Measurements from ENCODE around the gene EPS15. TPM values are rescaled to one million over a fixed set of nuclear protein-coding genes. Genes with fewer than 3 reads are reported as not detected.

EPS15 gene
- total RNA-seq, 1 experiment from 2014 or later = 26.6 TPM

GRCh38 chr1:51317798-51318197, 201.3 kb downstream of the EPS15 start:
- DNase-seq = no peak
- Histone ChIP-seq H3K36me3 (replicated peaks; ENCODE audit: control insufficient read depth, insufficient read depth, low read length) (no peaks in the 10 kb centered on the region), H3K27me3 (ENCODE audit: control insufficient read depth, insufficient read depth, low read length) (no peaks in the 10 kb centered on the region), H3K4me3 (ENCODE audit: insufficient read depth, low read depth, low read length) (no peak overlapping the region)

- Histone ChIP-seq H3K27me3 (ENCODE audit: control insufficient read depth, insufficient read depth, low read length) (no peaks in the 10 kb centered on the region), H3K4me3 (ENCODE audit: insufficient read depth, low read depth, low read length) (no peak overlapping the region), H3K36me3 (replicated peaks; ENCODE audit: control insufficient read depth, insufficient read depth, low read length) (no peaks in the 10 kb centered on the region)
- no peak for DNase-seq
These were observed 202.3 kb downstream of the EPS15 start for GRCh38 chr1:51316846-51317120.

GRCh38 chr1:51316113-51316845, 202.8 kb downstream of the EPS15 start:
- no peak for DNase-seq
- no peak overlapping the region for H3K4me3 ChIP-seq (ENCODE audit: insufficient read depth, low read depth, low read length)
- no peaks in the 10 kb centered on the region for H3K27me3 ChIP-seq (ENCODE audit: control insufficient read depth, insufficient read depth, low read length)
- H3K36me3 ChIP-seq (replicated peaks; ENCODE audit: control insufficient read depth, insufficient read depth, low read length) = no peaks in the 10 kb centered on the region

GRCh38 chr1:51314974-51315373, 204.1 kb downstream of the EPS15 start:
- no peak for DNase-seq
- no peaks in the 10 kb centered on the region for H3K27me3 ChIP-seq (ENCODE audit: control insufficient read depth, insufficient read depth, low read length)
- H3K36me3 ChIP-seq (replicated peaks; ENCODE audit: control insufficient read depth, insufficient read depth, low read length) = no peaks in the 10 kb centered on the region
- no peak overlapping the region for H3K4me3 ChIP-seq (ENCODE audit: insufficient read depth, low read depth, low read length)

DNA sequence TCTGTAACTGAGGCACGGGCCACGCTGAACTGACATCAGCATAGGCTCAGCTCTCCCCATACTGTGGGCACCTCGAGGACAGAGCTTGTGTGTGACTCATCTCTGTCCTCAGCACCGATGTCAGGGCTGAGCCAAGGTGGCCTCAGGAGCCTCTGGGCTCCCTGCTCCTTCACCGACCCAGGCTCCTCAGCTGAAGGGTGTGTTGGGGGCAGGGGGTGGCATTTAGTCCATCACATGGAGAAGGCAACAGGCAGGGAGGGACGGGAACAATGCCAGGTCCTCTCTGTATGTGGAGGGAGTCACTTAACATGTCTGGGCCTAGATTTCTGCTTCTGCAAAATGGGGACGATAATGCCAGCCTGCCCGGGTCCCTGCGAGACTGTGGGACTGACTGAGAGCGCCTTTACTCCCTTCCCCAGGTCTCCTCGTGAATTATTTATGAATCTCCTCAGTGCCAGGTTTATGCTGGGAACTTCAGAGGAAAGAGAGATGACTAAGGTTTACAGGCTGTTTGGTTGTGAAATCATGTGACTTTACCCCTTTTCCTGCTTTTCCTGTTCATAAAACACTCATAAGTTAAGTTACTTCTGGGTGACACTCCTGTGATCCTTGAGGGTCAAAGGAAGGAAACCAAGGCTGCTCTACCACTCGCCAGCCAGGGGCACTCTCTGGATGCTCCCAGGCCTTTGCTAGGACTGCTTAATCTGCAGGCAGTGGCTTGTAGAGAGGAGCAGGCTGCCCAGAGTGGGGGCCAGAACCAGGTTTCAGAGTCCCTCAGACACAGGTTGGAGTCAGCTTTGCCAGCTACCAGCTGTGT, 204.9 kb downstream of the EPS15 start:
- DNase-seq = no peak
- Histone ChIP-seq H3K36me3 (replicated peaks; ENCODE audit: control insufficient read depth, insufficient read depth, low read length) (no peaks in the 10 kb centered on the region), H3K4me3 (ENCODE audit: insufficient read depth, low read depth, low read length) (no peak overlapping the region), H3K27me3 (ENCODE audit: control insufficient read depth, insufficient read depth, low read length) (no peaks in the 10 kb centered on the region)

- no peaks in the 10 kb centered on the region for H3K27me3 ChIP-seq (ENCODE audit: control insufficient read depth, insufficient read depth, low read length)
These were observed 205.7 kb downstream of the EPS15 start for GRCh38 chr1:51313268-51313852.

DNA sequence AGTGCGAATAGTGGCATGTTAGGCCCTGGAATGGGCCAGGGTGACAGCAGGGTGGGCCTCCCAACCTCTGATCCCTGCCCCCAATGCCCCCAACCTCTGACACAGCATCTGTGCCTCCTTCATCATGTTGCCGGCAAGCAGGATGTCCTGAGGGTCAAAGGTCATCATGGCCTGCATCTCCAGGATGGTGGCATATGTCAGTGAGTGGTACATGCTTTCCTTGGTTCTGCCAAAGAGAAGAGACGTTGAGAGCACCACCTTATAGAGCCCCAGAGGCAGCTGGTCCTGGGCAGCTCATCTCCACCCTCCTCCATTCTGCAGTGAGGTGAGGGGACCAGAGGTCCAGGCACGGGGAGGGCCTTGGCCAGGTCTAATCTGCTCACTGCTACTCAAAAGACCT, 206.3 kb downstream of the EPS15 start:
- Histone ChIP-seq H3K36me3 (replicated peaks; ENCODE audit: control insufficient read depth, insufficient read depth, low read length) (no peaks in the 10 kb centered on the region), H3K4me3 (ENCODE audit: insufficient read depth, low read depth, low read length) (no peak overlapping the region), H3K27me3 (ENCODE audit: control insufficient read depth, insufficient read depth, low read length) (no peaks in the 10 kb centered on the region)
- no peak for DNase-seq

More at GRCh38 chr1:51313268-51313852, 205.7 kb downstream of the EPS15 start:
- Histone ChIP-seq H3K36me3 (replicated peaks; ENCODE audit: control insufficient read depth, insufficient read depth, low read length) (no peaks in the 10 kb centered on the region), H3K4me3 (ENCODE audit: insufficient read depth, low read depth, low read length) (no peak overlapping the region)
- DNase-seq = peak; percentile 83

- H3K27me3 ChIP-seq (ENCODE audit: control insufficient read depth, insufficient read depth, low read length) = no peaks in the 10 kb centered on the region
- no peak for DNase-seq
- no peak overlapping the region for H3K4me3 ChIP-seq (ENCODE audit: insufficient read depth, low read depth, low read length)
- H3K36me3 ChIP-seq (replicated peaks; ENCODE audit: control insufficient read depth, insufficient read depth, low read length) = no peaks in the 10 kb centered on the region
These were observed 207.2 kb downstream of the EPS15 start for GRCh38 chr1:51311826-51312225.

GRCh38 chr1:51310871-51311613, 208.0 kb downstream of the EPS15 start:
- no peaks in the 10 kb centered on the region for H3K36me3 ChIP-seq (replicated peaks; ENCODE audit: control insufficient read depth, insufficient read depth, low read length)
- peak; percentile 54 for DNase-seq
- H3K27me3 ChIP-seq (ENCODE audit: control insufficient read depth, insufficient read depth, low read length) = no peaks in the 10 kb centered on the region
- H3K4me3 ChIP-seq (ENCODE audit: insufficient read depth, low read depth, low read length) = no peak overlapping the region

GRCh38 chr1:51309291-51309690, 209.8 kb downstream of the EPS15 start:
- peak; percentile 42 for DNase-seq
- Histone ChIP-seq H3K4me3 (ENCODE audit: insufficient read depth, low read depth, low read length) (no peak overlapping the region), H3K27me3 (ENCODE audit: control insufficient read depth, insufficient read depth, low read length) (no peaks in the 10 kb centered on the region), H3K36me3 (replicated peaks; ENCODE audit: control insufficient read depth, insufficient read depth, low read length) (no peaks in the 10 kb centered on the region)

- H3K27me3 ChIP-seq (ENCODE audit: control insufficient read depth, insufficient read depth, low read length) = no peaks in the 10 kb centered on the region
- no peak for DNase-seq
- H3K4me3 ChIP-seq (ENCODE audit: insufficient read depth, low read depth, low read length) = no peak overlapping the region
- H3K36me3 ChIP-seq (replicated peaks; ENCODE audit: control insufficient read depth, insufficient read depth, low read length) = no peaks in the 10 kb centered on the region
These were observed 210.4 kb downstream of the EPS15 start for GRCh38 chr1:51308636-51309035.

DNA sequence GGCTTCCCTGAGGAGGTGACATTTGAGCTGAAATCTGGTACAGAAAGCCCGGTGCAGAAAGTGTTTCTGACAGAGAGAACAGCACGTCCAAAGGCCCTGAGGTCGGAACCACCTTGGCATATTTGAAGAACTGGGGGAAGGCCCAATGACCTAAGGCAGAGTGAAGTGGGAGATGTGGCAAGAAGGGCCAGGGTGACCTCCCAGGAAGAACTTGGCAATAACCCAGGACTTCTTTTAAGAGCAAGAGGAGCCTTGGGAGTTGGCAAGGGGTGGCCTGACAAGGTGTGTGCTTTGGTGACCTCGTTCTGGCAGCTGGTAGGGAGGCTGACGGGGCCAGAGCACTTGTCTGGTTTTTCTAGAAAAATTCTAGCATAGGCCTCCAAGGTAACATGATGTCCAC, 212.1 kb downstream of the EPS15 start:
- no peak overlapping the region for H3K4me3 ChIP-seq (ENCODE audit: insufficient read depth, low read depth, low read length)
- no peaks in the 10 kb centered on the region for H3K36me3 ChIP-seq (replicated peaks; ENCODE audit: control insufficient read depth, insufficient read depth, low read length)
- no peaks in the 10 kb centered on the region for H3K27me3 ChIP-seq (ENCODE audit: control insufficient read depth, insufficient read depth, low read length)
- DNase-seq = no peak

DNA sequence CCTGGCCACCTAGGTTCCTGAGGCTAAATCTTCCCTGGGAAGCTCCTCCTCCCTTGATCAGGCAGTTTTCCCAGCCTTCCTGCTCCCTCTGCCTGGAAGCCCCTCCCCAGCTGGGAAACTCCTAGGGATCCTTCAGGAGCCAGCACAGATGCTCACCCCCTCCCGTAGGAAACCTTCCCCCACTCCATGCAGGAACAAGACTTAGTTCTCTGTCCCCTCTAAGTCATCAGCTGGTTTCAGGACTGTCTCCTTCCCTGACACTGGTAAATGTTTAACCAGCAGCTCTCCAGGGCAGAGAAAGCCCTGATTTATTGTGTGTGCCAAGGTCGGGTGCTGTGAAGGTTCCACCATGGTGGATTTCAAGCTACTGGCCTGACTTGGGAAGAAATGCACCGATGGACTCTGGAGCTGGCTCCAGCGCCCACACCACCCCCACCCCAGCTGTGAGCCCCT, 213.7 kb downstream of the EPS15 start:
- Histone ChIP-seq H3K36me3 (replicated peaks; ENCODE audit: control insufficient read depth, insufficient read depth, low read length) (no peaks in the 10 kb centered on the region), H3K4me3 (ENCODE audit: insufficient read depth, low read depth, low read length) (no peak overlapping the region), H3K27me3 (ENCODE audit: control insufficient read depth, insufficient read depth, low read length) (no peaks in the 10 kb centered on the region)
- DNase-seq = peak; percentile 71

DNA sequence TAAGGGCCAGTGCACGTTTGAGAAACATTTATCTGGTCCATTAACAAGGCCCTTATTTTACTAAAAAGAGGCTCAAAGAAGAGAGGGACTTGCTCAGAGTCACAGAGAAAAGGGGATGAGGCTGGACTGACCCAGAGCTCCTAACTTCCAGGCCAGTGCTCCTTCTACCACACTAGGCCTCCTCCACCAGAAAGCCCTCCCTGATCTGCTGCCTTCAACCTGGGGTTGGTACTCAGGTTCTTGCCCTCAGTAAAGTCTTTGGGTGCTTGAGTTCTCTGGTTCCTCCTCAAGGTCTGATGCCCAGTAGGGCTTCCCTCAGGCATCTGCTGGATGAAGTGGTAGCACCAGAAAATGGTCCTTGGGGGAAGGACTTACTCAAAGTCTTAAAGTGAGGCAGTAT, 214.7 kb downstream of the EPS15 start:
- no peaks in the 10 kb centered on the region for H3K27me3 ChIP-seq (ENCODE audit: control insufficient read depth, insufficient read depth, low read length)
- no peaks in the 10 kb centered on the region for H3K36me3 ChIP-seq (replicated peaks; ENCODE audit: control insufficient read depth, insufficient read depth, low read length)
- no peak for DNase-seq
- H3K4me3 ChIP-seq (ENCODE audit: insufficient read depth, low read depth, low read length) = no peak overlapping the region
